Ascending aorta (tissue), 2 donors: ENCODE measurements around the gene AP5Z1. TPM values are rescaled to one million over a fixed set of nuclear protein-coding genes. Genes with fewer than 3 reads are reported as not detected.

Experiments
- DNase-seq, 2 donors: peaks; one replicate each; pipeline ENCODE4 v3.0.0-alpha.2; 2019; ENCODE audit warnings: low spot score in 2 of 2
- H3K27ac ChIP-seq, 2 donors: fragments of 200-600 bp; sonication (generic); one replicate each; pipeline ENCODE4 v1.5.1; 2016 to 2017; ENCODE audit warnings: mild to moderate bottlenecking in 1 of 2
- H3K27me3 ChIP-seq: fragments of 200-600 bp; sonication (generic); one replicate; pipeline ENCODE4 v1.5.1; 2017
- H3K36me3 ChIP-seq, 2 donors: fragments of 200-600 bp; sonication (generic); one replicate each; pipeline ENCODE4 v1.5.1; 2016
- H3K4me1 ChIP-seq, 2 donors: fragments of 200-600 bp; sonication (generic); one replicate each; pipeline ENCODE4 v1.5.1; 2016 to 2017; ENCODE audit warnings: mild to moderate bottlenecking in 1 of 2
- H3K4me3 ChIP-seq, 2 donors: fragments of 200-600 bp; sonication (generic); one replicate each; pipeline ENCODE4 v1.5.1; 2016 to 2017; ENCODE audit warnings: mild to moderate bottlenecking in 1 of 2
- H3K9me3 ChIP-seq, 2 donors: fragments of 200-600 bp; sonication (generic); one replicate each; pipeline ENCODE4 v1.5.1; 2016
- CTCF ChIP-seq, 3 experiments: fragments of 200-600 bp in 2 of 3; fragments of 450-650 bp in 1 of 3; sonication (generic) in 2 of 3; IDR thresholded peaks; one replicate each; pipeline ENCODE4 v1.5.1; 2016 to 2019; ENCODE audit warnings: antibody characterized with exemption in 3 of 3, mild to moderate bottlenecking in 1 of 3, moderate library complexity in 1 of 3
- intact Hi-C: fragments of 100-400 bp; cut with DNase I; formaldehyde crosslinking; loops from one replicate; pipeline ENCODE4 v1.15.1; 2023
- total RNA-seq: library from RNA; depleted of rRNA; stranded (reverse); fragments of >200 nt; gene quantifications from one replicate; pipeline ENCODE4 v1.1.0, GENCODE V29; 2016

The AP5Z1 gene
- total RNA-seq, 1 donor from 2014 or later, result 115 TPM

- intact Hi-C loops, result no loop called here
- Histone ChIP-seq H3K9me3 (no peaks in the 10 kb centered on the region), H3K27me3 (no peaks in the 10 kb centered on the region), H3K4me3 (no peak overlapping the region), H3K36me3 (peaks cover 98 to 99% of the 10 kb centered on the region in 2 donors), H3K27ac (no peak overlapping the region), H3K4me1 (no peaks in the 10 kb centered on the region)
- TF ChIP-seq CTCF (IDR thresholded peaks at IDR 0.05), result no peak
- DNase-seq, result no peak
Observed at GRCh38 chr7:4786015-4786414, 10.6 kb downstream of the AP5Z1 start.

GRCh38 chr7:4787541-4787940, 12.1 kb downstream of the AP5Z1 start:
- H3K4me3 ChIP-seq, result no peak overlapping the region
- no peak for DNase-seq
- intact Hi-C loops, result no loop called here
- H3K27me3 ChIP-seq, result no peaks in the 10 kb centered on the region
- peaks cover 94 to 96% of the 10 kb centered on the region in 2 donors for H3K36me3 ChIP-seq
- no peak overlapping the region for H3K27ac ChIP-seq
- no peak for TF ChIP-seq CTCF (IDR thresholded peaks at IDR 0.05)
- H3K9me3 ChIP-seq, result no peaks in the 10 kb centered on the region
- no peaks in the 10 kb centered on the region for H3K4me1 ChIP-seq

- intact Hi-C loops, result no loop called here
- Histone ChIP-seq H3K4me3 (no peak overlapping the region), H3K9me3 (no peaks in the 10 kb centered on the region), H3K27ac (no peak overlapping the region), H3K4me1 (no peaks in the 10 kb centered on the region), H3K27me3 (no peaks in the 10 kb centered on the region), H3K36me3 (peaks cover 88 to 96% of the 10 kb centered on the region in 2 donors)
- TF ChIP-seq CTCF (IDR thresholded peaks at IDR 0.05), result no peak
- no peak for DNase-seq
Observed at GRCh38 chr7:4787947-4788626, 12.7 kb downstream of the AP5Z1 start.

- H3K27me3 ChIP-seq, result no peaks in the 10 kb centered on the region
- intact Hi-C loops, result no loop called here
- no peak for TF ChIP-seq CTCF (IDR thresholded peaks at IDR 0.05)
- no peak overlapping the region for H3K4me3 ChIP-seq
- no peaks in the 10 kb centered on the region for H3K9me3 ChIP-seq
- DNase-seq, result no peak
- H3K27ac ChIP-seq, result no peak overlapping the region
- no peaks in the 10 kb centered on the region for H3K4me1 ChIP-seq
- peaks cover 82 to 90% of the 10 kb centered on the region in 2 donors for H3K36me3 ChIP-seq
Observed at GRCh38 chr7:4788627-4789189, 13.3 kb downstream of the AP5Z1 start.

- no peak for TF ChIP-seq CTCF (IDR thresholded peaks at IDR 0.05)
- H3K27ac ChIP-seq, result no peak overlapping the region
- H3K27me3 ChIP-seq, result no peaks in the 10 kb centered on the region
- no peak for DNase-seq
- H3K4me3 ChIP-seq, result no peak overlapping the region
- H3K36me3 ChIP-seq, result peaks cover 75 to 83% of the 10 kb centered on the region in 2 donors
- intact Hi-C loops, result no loop called here
- no peaks in the 10 kb centered on the region for H3K4me1 ChIP-seq
- H3K9me3 ChIP-seq, result no peaks in the 10 kb centered on the region
Observed at GRCh38 chr7:4789194-4790077, 14.0 kb downstream of the AP5Z1 start.
